ENCODE data around the gene SDCBP2. TPM values are rescaled to one million over a fixed set of nuclear protein-coding genes. Genes with fewer than 3 reads are reported as not detected.

SDCBP2 gene
- total RNA-seq, 1 experiment from 2014 or later, result 1.9 TPM

DNA sequence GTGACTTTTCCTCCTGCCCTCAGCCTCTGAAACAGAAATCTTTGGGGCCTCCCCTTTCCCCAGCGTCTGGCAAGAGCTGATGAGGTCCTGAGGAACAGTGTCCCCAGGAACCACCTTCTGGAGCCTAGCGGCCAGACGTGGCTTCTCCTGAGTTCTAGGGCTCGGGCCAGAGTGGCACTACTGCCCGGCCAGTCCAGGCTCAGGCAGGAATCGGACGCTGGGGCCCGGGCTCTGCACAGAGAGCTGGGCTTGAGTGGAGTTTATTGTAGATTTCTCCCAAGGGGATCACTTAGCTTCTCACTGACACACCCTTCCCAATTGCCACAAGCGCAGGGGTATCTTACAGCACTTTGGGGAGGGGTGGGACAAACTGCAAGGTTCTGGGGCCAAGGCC, 20.2 kb downstream of the SDCBP2 start:
- no peak for DNase-seq
- no peak overlapping the region for H3K14ac ChIP-seq (ENCODE audit: insufficient read depth, low read length)
- H3K27me3 ChIP-seq (ENCODE audit: insufficient read depth, low read length), result no peaks in the 10 kb centered on the region
- no peak overlapping the region for H3K4me2 ChIP-seq (ENCODE audit: insufficient read depth, insufficient read length, low read length)
- H3K9ac ChIP-seq (ENCODE audit: extremely low read depth, insufficient read length, low read length), result no peak overlapping the region
- no peak overlapping the region for H4K8ac ChIP-seq (replicated peaks; ENCODE audit: insufficient read length, low read depth, low read length)
- no peaks in the 10 kb centered on the region for H3K9me3 ChIP-seq (ENCODE audit: control insufficient read depth, low read depth, low read length)
- H3K4me3 Mint-ChIP-seq, result no peak overlapping the region
- H2AFZ ChIP-seq (ENCODE audit: low read length), result no peak overlapping the region
- TF ChIP-seq CTCF (conservative IDR thresholded peaks at IDR 0.05), result no peak
- H3K27ac Mint-ChIP-seq, result no peak overlapping the region
- no peak overlapping the region for H3K27ac ChIP-seq (ENCODE audit: insufficient read length, low read depth, low read length)
- H3K4me1 ChIP-seq (ENCODE audit: insufficient read depth, low read length), result no peaks in the 10 kb centered on the region; the same call in 1 of the 2 replicates
- H3K4me1 Mint-ChIP-seq, result peaks cover 9 to 13% of the 10 kb centered on the region in 2 experiments
- no peak overlapping the region for H2BK5ac ChIP-seq (ENCODE audit: insufficient read length, low read length)
- H2BK120ac ChIP-seq (ENCODE audit: low read depth, low read length, poor library complexity, severe bottlenecking), result no peak overlapping the region
- no peak overlapping the region for H3K4ac ChIP-seq (ENCODE audit: low read depth, low read length)
- H3K36me3 Mint-ChIP-seq (ENCODE audit: insufficient read depth in 1 of 3, low read depth in 3 of 3), result no peaks in the 10 kb centered on the region; a peak in 1 of 7 replicates
- no peak overlapping the region for H4K5ac ChIP-seq (ENCODE audit: insufficient read length, low read depth, low read length)
- no peaks in the 10 kb centered on the region for H3K79me1 ChIP-seq (ENCODE audit: insufficient read depth, low read depth, low read length, poor library complexity, severe bottlenecking)
- no peak overlapping the region for H3K56ac ChIP-seq (ENCODE audit: insufficient read length, low read depth, low read length)
- H3T11ph ChIP-seq (ENCODE audit: low read length), result no peak overlapping the region
- no peak overlapping the region for H2AK5ac ChIP-seq (ENCODE audit: insufficient read length, low read length)
- H2BK15ac ChIP-seq (ENCODE audit: low read depth, low read length), result no peak overlapping the region
- peaks cover 6% of the 10 kb centered on the region for H3K27me3 Mint-ChIP-seq (ENCODE audit: low read depth)
- no CpG with 5 or more reads among the region's 9 CpGs for WGBS (ENCODE audit: extremely low coverage, insufficient read length, low lambda C conversion rate)
- H3K18ac ChIP-seq (ENCODE audit: insufficient read length, low read depth, low read length), result no peak overlapping the region
- no peak overlapping the region for H4K91ac ChIP-seq (ENCODE audit: insufficient read length, low read depth, low read length)
- no peak overlapping the region for H3K23ac ChIP-seq (ENCODE audit: insufficient read length, low read depth, low read length)
- H3K23me2 ChIP-seq (ENCODE audit: insufficient read length, low read depth, low read length, poor library complexity, severe bottlenecking), result peaks cover 5% of the 10 kb centered on the region
- H3K79me2 ChIP-seq (ENCODE audit: insufficient read depth, low read length), result no peaks in the 10 kb centered on the region
- H4K20me1 ChIP-seq (ENCODE audit: control insufficient read depth, insufficient read depth, insufficient read length), result no peaks in the 10 kb centered on the region
- H2BK12ac ChIP-seq (ENCODE audit: insufficient read length, low read depth, low read length), result no peak overlapping the region
- H2BK20ac ChIP-seq (ENCODE audit: low read depth, low read length, poor library complexity, severe bottlenecking), result no peak overlapping the region
- H3K9me3 Mint-ChIP-seq, result no peaks in the 10 kb centered on the region

Data from H9 (cell line).